GM18861 (cell line): ENCODE data around the gene ARHGAP40.

Source experiments
- ATAC-seq: cut with Tn5 transposase; IDR thresholded peaks from one replicate; pipeline ENCODE4 v1.9.1; 2021; ENCODE audit not compliant: unreplicated experiment

ARHGAP40 gene

DNA sequence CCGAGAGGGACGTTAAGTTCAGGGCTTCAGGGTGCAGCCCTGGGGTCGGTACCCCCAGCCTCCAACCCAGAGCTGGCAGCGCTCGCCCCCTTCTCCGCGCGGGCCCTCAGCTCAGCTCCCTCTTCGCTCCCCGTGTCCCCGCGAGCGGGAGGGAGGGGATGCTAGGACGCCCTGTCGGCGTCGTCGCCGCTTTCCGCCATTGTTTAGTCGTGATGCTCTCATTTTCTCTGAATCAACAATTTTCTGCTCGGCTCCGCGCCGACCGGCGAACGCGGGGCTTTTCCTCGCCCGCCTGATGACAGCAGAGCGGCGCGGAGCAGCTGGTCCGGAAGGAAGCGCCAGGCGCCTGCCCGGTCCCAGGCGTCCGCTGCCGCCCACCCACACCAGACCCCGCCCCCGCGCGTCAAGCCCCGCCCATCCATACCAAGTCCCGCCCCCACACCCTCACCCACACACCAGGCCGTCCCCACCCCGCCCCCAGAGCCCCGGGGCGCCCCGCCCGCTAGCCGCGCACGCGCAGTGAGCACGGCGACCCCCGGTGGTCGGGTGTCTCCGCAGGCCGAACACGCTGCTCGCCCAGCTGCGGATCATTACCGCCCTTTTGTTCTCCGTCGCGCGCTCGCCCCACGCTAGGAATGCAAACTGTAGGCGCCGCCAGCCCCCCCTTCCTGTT is 72.6 kb downstream of the ARHGAP40 start:
- ATAC-seq, result no peak

DNA sequence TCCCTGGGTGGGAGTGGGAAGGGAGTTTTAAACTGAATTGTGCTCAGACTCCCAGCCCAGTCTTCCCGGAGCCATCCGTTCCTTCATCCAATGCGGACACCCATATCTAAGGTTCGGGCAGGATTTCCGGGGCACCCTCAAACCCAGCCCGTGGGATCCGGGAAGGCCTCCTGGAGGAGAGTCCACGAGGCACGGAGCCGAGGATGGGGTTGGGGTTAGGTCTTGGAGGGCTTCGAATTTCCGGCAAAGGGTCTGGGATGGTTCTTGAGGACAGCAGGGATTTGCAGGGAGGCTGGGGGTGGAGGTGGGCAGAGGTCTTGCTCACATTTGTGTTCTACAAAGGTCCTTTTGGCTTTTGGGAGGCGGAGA is 73.1 kb downstream of the ARHGAP40 start:
- ATAC-seq, result no peak

DNA sequence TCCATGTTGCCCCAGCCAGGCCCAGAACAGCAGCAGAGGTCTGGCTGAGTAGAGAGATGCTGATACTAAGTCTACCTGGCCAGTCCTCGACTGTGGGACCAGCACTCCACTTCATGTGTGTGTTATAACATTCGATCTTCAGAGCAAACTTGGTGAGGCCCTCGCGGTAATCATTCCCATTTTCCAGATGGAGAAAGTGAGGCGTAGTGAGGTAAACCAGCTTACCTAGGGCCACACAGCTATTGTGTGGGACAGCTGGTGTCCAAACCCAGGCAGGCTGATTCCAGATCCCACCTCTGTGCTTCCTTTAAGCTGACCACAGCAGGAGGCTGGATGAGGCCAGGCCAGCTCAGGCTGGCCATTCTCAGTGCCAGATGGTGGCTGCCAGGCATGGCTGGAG is 75.0 kb downstream of the ARHGAP40 start:
- no peak for ATAC-seq

DNA sequence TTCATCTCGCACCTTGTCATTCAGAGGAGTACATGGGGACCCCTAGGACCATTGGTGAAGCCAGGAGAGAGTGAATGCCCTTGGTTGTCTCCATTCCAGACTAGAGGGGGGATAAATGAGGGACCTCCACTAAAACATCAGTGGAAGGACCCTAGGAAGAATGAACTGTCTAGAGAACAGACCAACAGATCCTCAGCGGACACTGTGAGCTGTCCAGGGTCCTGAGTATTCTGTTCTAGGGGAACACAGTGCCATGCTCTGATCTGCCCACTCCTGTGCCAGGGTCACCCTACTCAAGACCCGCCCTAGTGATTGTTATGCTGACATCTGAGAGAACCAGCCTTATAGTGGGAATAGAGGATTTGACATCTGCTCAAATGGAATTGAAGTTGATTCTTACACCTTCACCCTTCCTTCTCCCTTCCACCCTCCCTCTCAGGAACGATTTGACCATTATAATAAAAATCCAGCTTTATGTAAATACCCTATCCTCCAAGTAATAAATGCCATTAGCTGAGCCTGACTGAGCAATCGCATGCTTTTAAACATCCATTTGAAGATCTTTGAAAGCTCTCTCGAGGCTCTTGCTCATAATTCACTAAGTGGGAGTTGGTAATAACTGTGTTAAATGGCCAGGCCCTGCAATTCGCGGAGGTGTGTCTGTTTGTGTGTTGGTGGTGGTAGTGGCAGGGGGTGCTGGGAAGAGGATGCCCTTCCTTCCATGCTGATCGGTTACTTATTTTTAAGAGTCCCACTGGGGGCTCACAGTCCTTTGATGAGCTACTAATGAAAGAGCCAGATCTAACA is 79.1 kb downstream of the ARHGAP40 start:
- no peak for ATAC-seq

DNA sequence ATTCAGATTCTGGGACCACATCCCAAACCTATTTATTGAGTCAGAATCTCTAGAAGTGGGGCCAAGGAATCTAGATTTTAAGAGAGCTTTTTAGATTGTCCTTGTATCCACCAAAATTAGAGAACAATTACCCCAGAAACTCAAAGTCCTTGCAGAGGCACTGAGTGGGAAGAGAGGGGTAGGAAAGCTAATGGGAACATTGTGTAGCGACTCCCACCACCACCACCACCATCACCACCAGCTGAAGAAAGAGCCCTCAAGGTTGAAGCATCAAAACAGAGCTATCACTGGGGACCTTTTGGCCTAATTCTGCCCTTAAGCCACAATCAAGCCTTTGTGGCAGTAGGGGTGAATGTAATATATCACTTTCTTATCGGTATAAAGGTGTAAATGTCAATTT is 83.7 kb downstream of the ARHGAP40 start:
- ATAC-seq, result no peak

DNA sequence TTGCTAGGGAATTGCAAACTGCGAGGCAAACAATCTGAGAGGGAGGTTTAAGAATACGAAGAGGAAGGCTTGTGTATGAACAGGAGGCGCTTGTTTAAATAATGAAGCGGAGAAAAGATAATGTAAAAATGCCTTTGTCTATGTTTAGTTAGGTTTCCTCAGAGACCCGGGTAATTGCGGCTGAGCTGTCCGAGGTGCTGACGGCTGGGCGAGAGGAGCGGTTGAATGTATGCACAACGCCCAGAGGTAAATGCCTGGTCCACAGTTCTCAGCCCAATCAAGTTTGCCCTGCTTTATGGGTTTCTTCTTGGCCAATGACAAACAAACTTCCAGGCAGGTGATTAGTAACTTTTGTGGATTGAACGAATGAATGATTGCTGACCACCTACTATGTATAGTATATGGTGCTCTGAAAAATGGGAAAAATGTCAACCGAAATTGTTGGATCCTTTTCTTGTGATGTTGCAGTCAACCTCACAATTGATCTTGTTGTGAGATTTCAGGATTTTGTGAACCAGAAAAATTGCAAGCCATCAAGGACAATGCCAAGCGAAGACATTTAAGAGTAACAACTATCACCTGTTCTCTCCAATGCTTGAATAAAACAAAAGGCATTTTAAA is 84.4 kb downstream of the ARHGAP40 start:
- no peak for ATAC-seq

DNA sequence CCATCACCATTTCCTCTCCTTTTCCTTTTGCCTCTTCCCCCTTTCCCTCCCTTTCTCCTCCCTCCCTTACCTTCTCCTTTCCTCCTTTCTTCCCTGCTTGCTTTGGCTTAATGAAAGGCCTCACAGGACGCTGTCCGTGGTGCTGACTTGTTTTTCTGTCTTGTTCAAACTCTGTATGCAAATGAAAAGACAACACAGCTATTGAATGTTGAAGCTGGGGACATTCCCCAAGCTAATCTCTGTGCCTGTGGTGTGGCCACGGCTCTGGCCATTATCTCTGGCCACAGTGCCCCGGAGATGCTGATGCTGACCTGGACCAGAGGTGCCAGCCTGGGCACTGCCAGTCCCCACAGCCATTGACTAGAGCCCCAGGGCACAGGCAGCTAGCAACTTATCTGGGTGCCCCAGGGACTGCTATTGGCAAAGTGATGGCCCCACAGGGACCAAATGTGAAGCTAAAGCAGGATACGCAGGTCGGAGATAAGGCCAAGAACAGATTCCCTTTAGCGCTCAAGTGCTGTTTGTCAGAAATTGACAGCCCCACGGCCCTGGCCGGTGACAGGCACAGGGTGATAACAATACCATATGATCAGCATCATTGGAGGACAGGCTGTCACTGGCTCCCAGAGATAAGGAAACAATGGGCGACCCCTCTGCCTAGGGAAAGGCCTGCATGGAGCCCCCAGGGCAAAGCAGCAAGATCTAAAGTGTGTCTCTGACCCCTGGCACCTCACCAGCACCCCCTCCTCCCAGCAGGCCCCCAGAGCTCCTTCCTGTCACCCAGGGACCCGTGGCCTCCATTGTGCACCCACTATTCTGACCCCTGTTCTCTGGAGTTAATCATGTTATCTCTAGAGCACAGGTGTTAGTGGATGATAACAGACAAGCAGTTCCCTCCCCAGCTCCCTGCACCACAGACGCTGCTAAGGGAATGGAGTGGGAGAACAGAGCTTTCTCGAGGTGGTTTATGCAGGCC is 91.1 kb downstream of the ARHGAP40 start:
- no peak for ATAC-seq

DNA sequence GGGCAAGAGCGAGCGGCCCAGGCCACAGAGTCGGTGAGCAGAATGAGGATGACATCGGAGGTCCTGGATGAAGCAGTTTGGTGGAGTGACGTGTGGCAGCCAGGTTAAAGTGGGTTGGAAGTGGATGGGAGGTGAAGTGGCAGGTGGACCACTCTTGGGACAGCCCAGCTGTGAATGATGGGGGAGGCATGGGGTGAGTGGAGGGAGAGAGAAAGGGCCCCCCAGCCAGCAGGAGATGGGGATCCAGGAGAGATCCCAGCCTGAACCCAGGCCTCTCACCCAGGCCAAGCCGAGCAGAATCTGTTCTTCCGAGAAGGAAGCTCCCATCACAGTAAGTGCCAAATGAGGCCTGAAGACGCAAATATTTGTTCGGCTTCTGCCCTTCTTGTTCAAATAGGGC is 95.7 kb downstream of the ARHGAP40 start:
- no peak for ATAC-seq

DNA sequence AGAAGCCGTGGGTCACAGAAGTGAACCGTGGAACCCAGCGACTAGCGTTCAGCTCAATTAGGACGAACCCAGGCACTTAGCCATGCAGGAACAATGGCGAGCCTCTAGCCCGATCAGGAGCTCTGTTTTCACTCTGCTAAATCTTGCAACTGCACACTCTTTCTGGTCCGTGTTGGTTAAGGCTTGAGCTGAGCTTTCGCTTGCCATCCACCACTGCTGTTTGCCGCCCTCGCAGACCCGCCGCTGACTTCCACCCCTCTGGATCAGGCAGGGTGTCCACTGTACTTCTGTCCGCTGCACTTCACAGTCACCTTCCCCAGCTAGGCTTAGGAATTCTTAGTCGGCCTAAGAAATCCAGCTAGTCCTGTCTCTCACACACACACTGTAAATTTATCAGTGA is 96.9 kb downstream of the ARHGAP40 start:
- no peak for ATAC-seq

DNA sequence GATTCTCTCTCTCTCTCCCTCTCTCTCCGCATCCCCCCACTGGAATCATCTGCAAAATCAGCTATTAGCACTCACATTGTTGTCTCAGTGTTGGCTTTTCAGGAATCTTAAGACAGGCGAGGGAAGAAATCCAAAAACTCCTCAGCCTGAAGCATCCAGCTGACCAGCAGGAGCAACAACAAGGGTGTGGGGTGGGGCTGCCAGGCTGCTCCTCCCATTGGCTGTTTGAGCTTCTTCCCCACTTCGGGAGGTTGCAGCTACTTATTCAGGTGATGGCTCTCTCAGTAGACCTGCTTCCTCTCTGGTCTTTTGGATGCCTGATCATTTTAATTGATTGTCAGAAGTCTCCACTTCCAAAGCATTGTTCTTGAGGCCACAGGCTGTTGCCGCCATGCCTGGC is 98.5 kb downstream of the ARHGAP40 start:
- ATAC-seq, result no peak
